Measurements from ENCODE around the gene NR2E3.

The NR2E3 gene

DNA sequence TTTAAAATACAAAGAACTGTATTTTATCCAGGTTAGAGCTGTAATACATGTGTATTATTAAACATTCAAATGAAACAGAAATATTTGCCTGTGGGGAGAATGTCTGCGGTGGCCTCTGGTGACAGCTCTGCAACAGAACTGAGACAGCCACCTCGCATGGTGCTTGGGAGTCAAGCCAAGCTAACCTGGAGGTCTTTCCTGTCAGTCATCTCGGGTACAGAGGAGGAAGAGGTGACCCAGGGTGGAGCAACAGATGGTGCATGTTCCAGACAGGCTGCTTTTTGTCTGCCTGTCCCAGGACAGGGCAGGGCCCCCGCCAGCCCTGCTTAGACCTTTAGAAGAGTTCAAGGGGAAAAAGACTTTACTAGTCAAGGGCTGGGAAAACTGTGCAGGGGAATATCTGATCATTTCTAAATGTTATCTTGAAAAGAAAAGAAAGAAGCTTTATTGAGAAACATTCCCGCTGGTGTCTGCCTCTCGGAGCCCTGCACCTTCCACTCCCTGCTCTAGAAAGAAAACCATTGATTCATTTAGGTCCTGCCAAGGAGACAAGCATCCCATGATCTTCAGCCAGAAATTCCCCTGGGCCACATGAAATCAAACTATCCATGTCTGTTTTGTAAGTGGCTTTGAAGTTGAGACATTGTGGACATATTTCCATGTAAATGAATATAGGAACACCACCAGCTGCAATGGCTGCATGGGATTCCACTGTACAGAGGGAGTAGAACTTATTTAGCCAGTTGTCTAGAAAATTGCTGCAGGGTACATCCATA, 5.5 kb upstream of the NR2E3 start:
- H3K27ac Mint-ChIP-seq, result no peak overlapping the region
- H3K4me1 Mint-ChIP-seq (ENCODE audit: low read depth), result no peaks in the 10 kb centered on the region
- no peaks in the 10 kb centered on the region for H3K36me3 Mint-ChIP-seq (ENCODE audit: low read depth)
- peaks cover 14% of the 10 kb centered on the region for H3K27me3 Mint-ChIP-seq
- no peaks in the 10 kb centered on the region for H3K9me3 Mint-ChIP-seq
- no peak overlapping the region for H3K4me3 Mint-ChIP-seq

DNA sequence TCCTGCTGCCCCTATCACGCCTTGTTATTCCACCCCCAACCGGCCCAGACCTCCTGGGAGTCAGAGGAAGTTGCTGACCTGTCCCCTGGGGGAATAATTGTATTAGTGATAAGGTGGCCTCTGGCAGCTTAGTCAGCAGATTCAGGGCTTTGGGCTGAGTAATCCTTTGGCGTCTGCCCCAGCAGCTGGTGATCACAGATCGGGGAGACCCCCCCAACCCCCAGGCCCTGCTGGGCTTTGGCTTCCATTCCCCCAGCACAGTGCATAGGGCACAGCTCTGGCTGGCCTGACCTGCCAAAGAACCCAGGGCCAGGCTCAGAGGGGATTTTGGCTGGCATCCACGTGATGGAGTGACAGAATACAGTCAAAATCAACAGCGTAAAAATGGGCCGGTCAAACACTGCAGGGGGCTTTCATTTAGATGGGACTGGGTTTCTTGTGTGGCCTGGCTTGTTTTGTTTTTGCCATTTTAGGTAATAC, 3.9 kb upstream of the NR2E3 start:
- no peak overlapping the region for H3K27ac Mint-ChIP-seq
- H3K4me3 Mint-ChIP-seq, result no peak overlapping the region
- H3K27me3 Mint-ChIP-seq, result peaks cover 4% of the 10 kb centered on the region
- H3K36me3 Mint-ChIP-seq (ENCODE audit: low read depth), result no peaks in the 10 kb centered on the region
- no peaks in the 10 kb centered on the region for H3K9me3 Mint-ChIP-seq
- H3K4me1 Mint-ChIP-seq (ENCODE audit: low read depth), result no peaks in the 10 kb centered on the region

DNA sequence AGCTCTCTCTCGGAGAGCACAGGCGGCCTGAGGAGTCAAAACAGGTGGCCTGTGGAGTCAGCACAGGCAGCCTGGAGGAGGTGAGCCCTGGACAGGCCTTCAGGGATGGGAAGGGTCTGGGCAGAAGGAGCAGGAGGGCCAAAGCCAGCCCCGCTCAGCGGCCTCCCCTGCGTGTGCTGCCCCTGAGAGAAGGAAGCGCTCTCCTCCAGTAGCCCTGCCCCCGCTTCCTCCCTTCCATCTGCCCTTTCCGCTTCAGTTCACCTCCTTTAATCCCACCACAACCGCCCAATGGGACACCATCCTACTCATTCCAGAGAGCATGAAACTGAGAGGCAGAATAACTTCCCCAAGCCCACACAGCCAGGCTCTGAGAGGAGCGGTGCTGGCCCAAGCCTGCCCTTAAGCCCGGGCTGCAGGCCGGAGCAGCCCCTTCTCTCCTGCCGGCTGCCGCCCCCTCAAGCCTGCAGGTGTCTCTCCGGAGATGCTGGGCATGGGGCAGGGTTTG, 3.2 kb upstream of the NR2E3 start:
- Mint-ChIP-seq H3K4me3 (no peak overlapping the region), H3K27ac (no peak overlapping the region), H3K36me3 (ENCODE audit: low read depth) (no peaks in the 10 kb centered on the region), H3K4me1 (ENCODE audit: low read depth) (no peaks in the 10 kb centered on the region), H3K9me3 (no peaks in the 10 kb centered on the region), H3K27me3 (no peaks in the 10 kb centered on the region)

DNA sequence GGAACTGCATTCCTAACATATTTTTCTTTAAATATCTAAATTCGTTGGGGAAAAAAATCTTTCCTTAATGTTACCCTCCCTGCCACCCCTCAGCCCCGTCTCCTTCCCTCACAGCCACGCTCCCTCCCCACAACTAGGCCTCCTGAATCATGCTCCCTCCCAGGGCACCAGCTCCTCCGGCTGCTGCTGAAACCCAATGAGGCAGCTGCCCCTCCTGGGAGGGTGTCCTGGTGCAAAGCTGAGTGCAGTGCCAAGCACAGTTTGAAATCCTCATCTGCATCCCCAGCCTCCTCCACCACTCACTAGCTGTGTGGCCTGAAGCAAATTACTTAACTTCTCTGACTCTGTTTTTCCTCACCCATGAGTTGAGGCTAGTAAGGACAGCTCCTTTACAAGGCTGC, 2.7 kb upstream of the NR2E3 start:
- Mint-ChIP-seq H3K36me3 (ENCODE audit: low read depth) (no peaks in the 10 kb centered on the region), H3K4me1 (ENCODE audit: low read depth) (no peaks in the 10 kb centered on the region), H3K27ac (no peak overlapping the region), H3K4me3 (no peak overlapping the region), H3K27me3 (no peaks in the 10 kb centered on the region), H3K9me3 (no peaks in the 10 kb centered on the region)

DNA sequence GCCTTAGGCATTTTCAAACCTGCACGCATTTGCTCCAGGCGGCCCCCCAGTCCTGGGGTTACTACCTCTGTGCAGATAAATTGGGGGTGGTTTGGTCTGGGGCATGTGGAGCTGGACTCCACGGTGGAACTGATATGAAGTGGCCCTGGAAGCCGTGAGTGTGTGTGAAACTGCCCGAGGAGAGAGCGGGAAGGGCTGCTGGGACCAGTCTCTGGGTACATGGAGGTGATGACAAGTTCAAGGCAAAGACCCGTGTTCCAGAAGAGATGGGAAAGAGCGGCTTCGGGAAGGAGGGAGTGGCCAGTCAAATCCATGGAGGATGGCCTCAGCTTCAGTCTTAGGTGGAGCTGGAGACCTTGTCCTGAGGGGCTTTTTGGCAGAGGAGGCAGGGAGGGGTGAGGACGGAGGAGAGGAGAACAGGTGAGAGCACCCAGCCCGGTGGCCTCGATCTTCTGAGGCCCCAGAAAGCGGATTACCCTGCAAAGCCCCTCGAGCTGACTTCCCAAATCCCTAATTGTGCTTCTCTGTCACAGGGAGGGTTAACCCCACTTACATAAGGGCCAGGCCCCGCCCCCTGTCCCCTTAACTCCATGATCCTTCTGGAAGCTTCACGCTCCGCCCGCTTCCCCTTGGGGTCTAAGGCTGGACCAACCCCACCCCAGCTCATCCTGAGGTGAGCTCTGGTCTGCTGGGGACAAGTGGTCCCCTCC, 1.9 kb upstream of the NR2E3 start:
- Mint-ChIP-seq H3K4me1 (ENCODE audit: low read depth) (no peaks in the 10 kb centered on the region), H3K27ac (no peak overlapping the region), H3K36me3 (ENCODE audit: low read depth) (no peaks in the 10 kb centered on the region), H3K27me3 (no peaks in the 10 kb centered on the region), H3K9me3 (no peaks in the 10 kb centered on the region), H3K4me3 (no peak overlapping the region)

DNA sequence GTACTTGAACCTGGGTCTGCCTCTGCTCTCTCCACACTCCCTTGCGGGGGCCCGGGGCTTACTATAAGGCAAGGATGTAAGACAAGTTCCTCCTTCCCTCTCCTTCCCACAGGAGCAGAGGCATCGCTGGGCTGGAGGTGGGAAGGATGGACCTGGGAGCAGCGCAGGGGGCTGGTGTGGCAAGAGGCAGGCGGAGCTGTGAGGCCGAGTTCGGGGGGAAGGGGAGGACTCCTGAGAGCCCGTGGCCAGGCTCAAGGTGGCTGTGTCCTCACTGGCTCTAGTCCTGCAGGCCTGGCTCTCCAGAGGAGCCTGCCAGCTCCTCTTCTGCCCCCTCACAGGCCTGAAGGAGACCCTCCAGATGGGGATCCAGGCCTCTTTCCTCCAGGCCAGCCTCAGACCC, 1.0 kb upstream of the NR2E3 start:
- no peak overlapping the region for H3K4me3 Mint-ChIP-seq
- no peaks in the 10 kb centered on the region for H3K9me3 Mint-ChIP-seq
- H3K36me3 Mint-ChIP-seq (ENCODE audit: low read depth), result no peaks in the 10 kb centered on the region
- no peaks in the 10 kb centered on the region for H3K4me1 Mint-ChIP-seq (ENCODE audit: low read depth)
- H3K27me3 Mint-ChIP-seq, result no peaks in the 10 kb centered on the region
- H3K27ac Mint-ChIP-seq, result no peak overlapping the region

DNA sequence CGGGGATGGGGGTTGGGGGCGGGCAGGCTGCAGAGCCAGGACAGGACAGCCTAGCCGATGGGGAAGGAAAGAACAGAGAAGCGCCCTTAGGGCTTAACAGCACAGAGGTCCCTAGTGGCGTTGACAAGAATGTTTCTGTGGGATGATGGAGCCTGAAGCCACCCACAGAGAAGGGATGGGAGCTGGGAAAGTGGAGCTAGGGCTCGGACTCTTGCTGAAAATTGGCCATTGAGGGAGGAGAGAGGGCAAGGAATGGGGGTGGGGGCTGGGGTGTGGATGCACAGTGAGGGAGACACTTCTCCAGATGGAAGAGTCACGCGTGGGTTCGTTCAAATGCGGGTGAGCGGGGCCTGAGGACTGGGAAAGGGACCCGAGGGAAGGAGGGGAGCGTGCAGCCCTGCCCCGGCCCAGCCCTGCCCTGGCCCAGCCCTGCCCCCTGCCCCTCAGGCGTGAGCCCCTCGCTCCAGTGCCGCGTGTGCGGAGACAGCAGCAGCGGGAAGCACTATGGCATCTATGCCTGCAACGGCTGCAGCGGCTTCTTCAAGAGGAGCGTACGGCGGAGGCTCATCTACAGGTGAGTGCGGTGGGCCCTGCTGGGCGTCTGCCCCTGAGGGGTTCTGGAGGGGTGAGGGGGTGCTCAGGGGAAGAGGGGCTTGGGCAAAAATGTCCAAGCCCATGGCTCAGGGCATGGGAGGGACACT, 832 bp downstream of the NR2E3 start:
- Mint-ChIP-seq H3K4me3 (no peak overlapping the region), H3K9me3 (no peaks in the 10 kb centered on the region), H3K27me3 (no peaks in the 10 kb centered on the region), H3K27ac (no peak overlapping the region), H3K4me1 (ENCODE audit: low read depth) (no peaks in the 10 kb centered on the region), H3K36me3 (ENCODE audit: low read depth) (no peaks in the 10 kb centered on the region)

DNA sequence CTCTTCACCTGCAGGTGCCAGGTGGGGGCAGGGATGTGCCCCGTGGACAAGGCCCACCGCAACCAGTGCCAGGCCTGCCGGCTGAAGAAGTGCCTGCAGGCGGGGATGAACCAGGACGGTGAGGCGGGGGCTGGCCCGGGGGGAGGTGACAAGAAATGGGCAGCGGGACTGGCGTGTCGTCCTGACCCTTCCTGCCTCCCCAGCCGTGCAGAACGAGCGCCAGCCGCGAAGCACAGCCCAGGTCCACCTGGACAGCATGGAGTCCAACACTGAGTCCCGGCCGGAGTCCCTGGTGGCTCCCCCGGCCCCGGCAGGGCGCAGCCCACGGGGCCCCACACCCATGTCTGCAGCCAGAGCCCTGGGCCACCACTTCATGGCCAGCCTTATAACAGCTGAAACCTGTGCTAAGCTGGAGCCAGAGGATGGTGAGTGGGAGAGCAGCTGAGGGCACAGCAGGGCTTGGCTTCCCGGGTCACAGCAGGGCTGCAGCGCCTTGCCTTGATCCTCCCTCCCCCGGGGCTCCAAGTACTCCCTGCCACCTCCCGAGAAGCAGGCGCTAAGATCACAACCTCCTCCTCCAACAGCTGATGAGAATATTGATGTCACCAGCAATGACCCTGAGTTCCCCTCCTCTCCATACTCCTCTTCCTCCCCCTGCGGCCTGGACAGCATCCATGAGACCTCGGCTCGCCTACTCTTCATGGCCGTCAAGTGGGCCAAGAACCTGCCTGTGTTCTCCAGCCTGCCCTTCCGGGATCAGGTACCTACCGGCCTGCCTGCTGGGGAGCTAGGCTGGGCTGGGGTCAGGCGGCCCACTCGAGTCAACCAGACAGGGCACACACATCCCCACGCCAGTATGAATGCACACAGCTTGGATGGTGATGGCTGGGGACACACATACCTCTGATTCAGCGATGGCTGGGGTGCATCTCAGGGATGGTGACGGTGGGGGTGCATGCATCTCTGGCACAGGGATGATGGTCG, 1.7 kb downstream of the NR2E3 start:
- Mint-ChIP-seq H3K4me3 (no peak overlapping the region), H3K27me3 (no peaks in the 10 kb centered on the region), H3K9me3 (no peaks in the 10 kb centered on the region), H3K36me3 (ENCODE audit: low read depth) (no peaks in the 10 kb centered on the region), H3K27ac (no peak overlapping the region), H3K4me1 (ENCODE audit: low read depth) (no peaks in the 10 kb centered on the region)

DNA sequence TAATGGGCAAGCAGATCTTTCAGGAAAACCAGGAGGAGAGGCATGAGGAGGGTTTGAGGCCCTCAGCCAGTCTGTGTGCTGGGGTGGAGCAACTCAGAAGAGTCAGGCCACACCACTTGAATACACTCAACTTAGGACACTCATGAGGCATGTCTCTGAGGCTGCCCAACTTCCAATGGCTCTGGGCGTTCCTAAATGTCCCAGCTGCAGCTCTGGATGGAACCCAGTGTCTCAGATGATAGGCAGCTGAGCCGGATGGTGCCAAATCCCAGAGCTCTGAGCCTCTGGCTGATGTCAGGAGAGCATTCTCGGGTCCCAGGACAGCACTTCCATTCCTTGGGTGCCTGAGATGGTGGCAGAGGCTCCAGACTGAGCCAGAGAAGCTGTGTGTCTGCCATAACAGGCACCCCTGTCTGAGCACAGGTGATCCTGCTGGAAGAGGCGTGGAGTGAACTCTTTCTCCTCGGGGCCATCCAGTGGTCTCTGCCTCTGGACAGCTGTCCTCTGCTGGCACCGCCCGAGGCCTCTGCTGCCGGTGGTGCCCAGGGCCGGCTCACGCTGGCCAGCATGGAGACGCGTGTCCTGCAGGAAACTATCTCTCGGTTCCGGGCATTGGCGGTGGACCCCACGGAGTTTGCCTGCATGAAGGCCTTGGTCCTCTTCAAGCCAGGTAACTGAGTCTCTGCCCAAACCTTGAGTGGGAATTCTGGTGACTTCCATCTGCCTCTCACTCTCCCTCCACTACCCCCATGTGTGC, 2.8 kb downstream of the NR2E3 start:
- H3K4me1 Mint-ChIP-seq (ENCODE audit: low read depth), result no peaks in the 10 kb centered on the region
- no peaks in the 10 kb centered on the region for H3K27me3 Mint-ChIP-seq
- no peak overlapping the region for H3K27ac Mint-ChIP-seq
- H3K9me3 Mint-ChIP-seq, result peaks cover under 1% of the 10 kb centered on the region
- H3K36me3 Mint-ChIP-seq (ENCODE audit: low read depth), result no peaks in the 10 kb centered on the region
- H3K4me3 Mint-ChIP-seq, result no peak overlapping the region

DNA sequence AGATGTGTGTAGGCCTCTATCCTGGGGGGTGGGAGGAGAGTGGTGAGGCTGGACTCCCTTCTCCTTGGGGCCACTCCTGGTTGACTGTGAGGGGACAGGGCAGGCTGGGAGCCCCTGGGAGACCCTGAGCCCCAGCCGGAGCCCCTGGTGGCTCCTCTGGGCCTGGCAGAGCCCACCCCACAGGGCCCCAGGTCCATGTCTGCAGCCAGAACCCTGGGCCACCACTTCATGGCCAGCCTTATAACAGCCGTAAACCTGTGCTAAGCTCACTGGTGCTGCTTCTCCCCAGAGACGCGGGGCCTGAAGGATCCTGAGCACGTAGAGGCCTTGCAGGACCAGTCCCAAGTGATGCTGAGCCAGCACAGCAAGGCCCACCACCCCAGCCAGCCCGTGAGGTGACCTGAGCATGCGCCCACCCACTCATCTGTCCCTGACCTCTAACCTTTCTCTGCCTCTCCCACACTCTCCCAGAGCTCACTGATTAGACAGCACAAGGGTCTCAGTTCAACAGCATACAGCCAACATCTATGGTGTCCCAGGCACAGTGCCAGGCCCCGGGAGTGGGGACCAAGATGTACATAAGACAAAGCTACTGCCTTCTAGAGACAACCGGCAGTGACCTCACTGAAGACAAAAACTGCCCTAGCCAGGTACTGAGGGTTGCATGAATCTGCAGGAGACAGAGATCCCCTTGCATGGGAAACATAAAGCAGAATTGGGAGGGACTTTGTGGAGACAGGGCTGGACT, 3.5 kb downstream of the NR2E3 start:
- no peaks in the 10 kb centered on the region for H3K36me3 Mint-ChIP-seq (ENCODE audit: low read depth)
- no peaks in the 10 kb centered on the region for H3K27me3 Mint-ChIP-seq
- H3K4me3 Mint-ChIP-seq, result no peak overlapping the region
- H3K4me1 Mint-ChIP-seq (ENCODE audit: low read depth), result no peaks in the 10 kb centered on the region
- H3K9me3 Mint-ChIP-seq, result peaks cover 4% of the 10 kb centered on the region
- no peak overlapping the region for H3K27ac Mint-ChIP-seq

DNA sequence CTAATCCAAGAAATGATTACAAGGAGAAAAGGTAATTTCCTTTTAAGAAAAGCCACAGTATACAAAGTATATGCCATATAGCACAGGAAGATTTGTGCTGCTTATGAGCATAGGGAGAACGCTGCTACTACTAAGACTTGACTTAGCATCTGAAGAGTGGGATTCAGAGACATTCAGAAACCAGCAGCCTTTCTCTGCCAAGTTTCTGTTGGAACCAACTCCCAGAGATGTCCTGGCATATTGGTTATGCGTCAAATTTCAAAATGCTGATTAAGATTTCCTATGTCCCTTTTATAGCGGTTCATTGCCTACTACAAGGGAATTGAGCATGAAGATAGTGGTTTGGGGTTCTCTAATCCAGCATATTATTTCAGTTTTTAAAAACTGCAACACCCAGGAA, 4.9 kb downstream of the NR2E3 start:
- peaks cover 3% of the 10 kb centered on the region for H3K36me3 Mint-ChIP-seq (ENCODE audit: low read depth)
- no peak overlapping the region for H3K4me3 Mint-ChIP-seq
- H3K4me1 Mint-ChIP-seq (ENCODE audit: low read depth), result no peaks in the 10 kb centered on the region
- peaks cover 8% of the 10 kb centered on the region for H3K9me3 Mint-ChIP-seq
- no peak overlapping the region for H3K27ac Mint-ChIP-seq
- H3K27me3 Mint-ChIP-seq, result no peaks in the 10 kb centered on the region

DNA sequence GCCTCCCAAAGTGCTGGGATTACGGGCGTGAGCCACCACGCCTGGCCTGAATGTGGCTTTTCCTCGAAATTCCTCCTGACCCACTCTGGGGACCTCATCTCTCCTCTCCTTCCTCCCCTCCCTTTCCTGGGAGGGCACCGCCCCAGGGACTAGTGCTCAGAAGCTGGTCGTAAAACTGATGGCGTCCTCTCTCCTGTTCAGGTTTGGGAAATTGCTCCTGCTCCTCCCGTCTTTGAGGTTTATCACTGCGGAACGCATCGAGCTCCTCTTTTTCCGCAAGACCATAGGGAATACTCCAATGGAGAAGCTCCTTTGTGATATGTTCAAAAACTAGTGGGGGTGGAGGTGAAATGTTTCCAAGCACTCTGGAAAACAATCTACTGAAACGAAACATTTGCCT, 7.0 kb downstream of the NR2E3 start:
- peaks cover 20% of the 10 kb centered on the region for H3K36me3 Mint-ChIP-seq (ENCODE audit: low read depth)
- peaks cover 23% of the 10 kb centered on the region for H3K9me3 Mint-ChIP-seq
- no peaks in the 10 kb centered on the region for H3K27me3 Mint-ChIP-seq
- no peak overlapping the region for H3K4me3 Mint-ChIP-seq
- H3K4me1 Mint-ChIP-seq (ENCODE audit: low read depth), result no peaks in the 10 kb centered on the region
- no peak overlapping the region for H3K27ac Mint-ChIP-seq

DNA sequence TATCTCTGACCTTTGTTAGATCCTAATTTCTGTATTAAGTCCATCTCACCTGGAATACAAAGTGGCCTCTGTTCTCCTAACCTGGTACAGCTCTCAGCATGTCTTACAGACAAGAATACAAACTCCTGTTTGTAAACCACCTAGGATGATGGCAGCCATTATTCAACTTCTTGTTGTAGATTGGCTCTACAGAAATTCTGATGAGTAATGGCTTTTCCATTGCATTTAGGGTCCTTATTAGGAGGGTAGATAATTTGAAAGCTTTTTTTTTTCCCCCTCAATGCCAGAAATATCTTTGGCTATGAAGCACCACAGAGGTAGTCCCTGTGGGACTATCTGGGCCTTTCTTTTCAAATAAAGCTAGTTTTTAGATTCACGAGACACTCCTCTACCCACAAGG, 9.8 kb downstream of the NR2E3 start:
- H3K36me3 Mint-ChIP-seq (ENCODE audit: low read depth), result peaks cover 47% of the 10 kb centered on the region

More for the DNA sequence above, 9.8 kb downstream of the NR2E3 start:
- no peak overlapping the region for H3K4me3 Mint-ChIP-seq
- no peaks in the 10 kb centered on the region for H3K27me3 Mint-ChIP-seq
- no peaks in the 10 kb centered on the region for H3K4me1 Mint-ChIP-seq (ENCODE audit: low read depth)
- no peak overlapping the region for H3K27ac Mint-ChIP-seq
- peaks cover 35% of the 10 kb centered on the region for H3K9me3 Mint-ChIP-seq
